Central memory CD8-positive, alpha-beta T cell (primary cell): ENCODE data around the gene AP1S2.

Source experiments
- ATAC-seq: fragments of 150-1000 bp; cut with Tn5 transposase; replicated peaks from 2 replicates; pipeline ENCODE4 v1.10.0; 2022; ENCODE audit warnings: mild to moderate bottlenecking, moderate FRiP score, moderate number of reproducible peaks; ENCODE audit not compliant: poor library complexity, severe bottlenecking; ENCODE audit errors: extremely low read depth
- DNase-seq, 2 donors: peaks; one replicate each; pipeline ENCODE4 v3.0.0; 2021; ENCODE audit warnings: low spot score in 2 of 2
- H3K27ac Mint-ChIP-seq: one replicate; pipeline ENCODE4 v1.8.0; 2022; ENCODE audit warnings: low read depth, mild to moderate bottlenecking, moderate library complexity, mixed read lengths
- H3K27me3 Mint-ChIP-seq: one replicate; pipeline ENCODE4 v1.8.0; 2022; ENCODE audit warnings: mixed read lengths
- H3K36me3 Mint-ChIP-seq: one replicate; pipeline ENCODE4 v1.8.0; 2022; ENCODE audit warnings: mild to moderate bottlenecking, moderate library complexity, mixed read lengths; ENCODE audit not compliant: insufficient read depth
- H3K4me1 Mint-ChIP-seq: one replicate; pipeline ENCODE4 v1.8.0; 2022; ENCODE audit warnings: mixed read lengths
- H3K4me3 Mint-ChIP-seq: one replicate; pipeline ENCODE4 v1.8.0; 2022; ENCODE audit warnings: mild to moderate bottlenecking, moderate library complexity, mixed read lengths
- H3K9me3 Mint-ChIP-seq: one replicate; pipeline ENCODE4 v1.8.0; 2022; ENCODE audit warnings: mixed read lengths

Gene AP1S2

DNA sequence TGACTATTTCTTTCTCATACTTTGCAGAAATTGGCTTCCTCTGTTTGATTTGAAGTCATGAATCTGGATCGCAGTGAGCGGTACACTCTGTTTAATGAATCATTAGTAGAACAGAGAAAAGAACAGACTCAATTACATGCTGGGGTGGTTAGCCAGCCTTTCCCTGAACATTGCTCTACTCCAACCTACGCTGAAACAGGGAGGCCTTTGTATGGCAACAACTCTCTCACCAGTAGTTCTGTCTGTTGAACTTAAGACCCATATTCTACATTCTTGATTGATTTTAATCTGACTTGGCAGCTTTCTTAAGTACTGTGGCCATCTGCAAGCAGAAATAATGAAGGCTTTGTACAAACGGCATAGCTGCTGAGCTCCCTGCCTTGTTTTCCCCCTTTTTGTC, 19.0 kb upstream of the AP1S2 start:
- H3K4me1 Mint-ChIP-seq, result no peaks in the 10 kb centered on the region
- DNase-seq, result no peak

DNA sequence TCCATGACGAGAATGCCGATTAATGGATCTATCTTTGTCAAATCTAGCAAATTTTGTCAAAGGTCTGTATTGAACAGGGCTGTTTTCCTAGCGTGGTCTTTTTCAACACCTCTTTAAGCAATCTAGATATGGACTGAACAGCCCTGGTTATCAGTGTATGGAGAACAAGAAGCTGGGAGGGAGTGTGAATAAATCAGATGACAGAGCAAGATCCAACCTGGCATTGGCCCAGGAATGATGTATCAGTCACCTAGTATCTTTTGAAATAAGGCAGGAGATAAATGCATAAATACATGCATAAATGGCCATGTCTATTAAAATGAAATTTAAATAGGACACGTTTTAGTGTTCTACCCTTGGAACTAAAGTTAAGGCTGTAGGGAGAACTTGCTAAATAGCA, 15.7 kb upstream of the AP1S2 start:
- DNase-seq, result no peak
- Mint-ChIP-seq H3K36me3 (no peaks in the 10 kb centered on the region), H3K4me1 (no peaks in the 10 kb centered on the region)

More for the DNA sequence above, 19.0 kb upstream of the AP1S2 start:
- Mint-ChIP-seq H3K9me3 (no peaks in the 10 kb centered on the region), H3K4me3 (no peak overlapping the region), H3K27ac (no peak overlapping the region), H3K27me3 (no peaks in the 10 kb centered on the region), H3K36me3 (no peaks in the 10 kb centered on the region)
- no peak for ATAC-seq

DNA sequence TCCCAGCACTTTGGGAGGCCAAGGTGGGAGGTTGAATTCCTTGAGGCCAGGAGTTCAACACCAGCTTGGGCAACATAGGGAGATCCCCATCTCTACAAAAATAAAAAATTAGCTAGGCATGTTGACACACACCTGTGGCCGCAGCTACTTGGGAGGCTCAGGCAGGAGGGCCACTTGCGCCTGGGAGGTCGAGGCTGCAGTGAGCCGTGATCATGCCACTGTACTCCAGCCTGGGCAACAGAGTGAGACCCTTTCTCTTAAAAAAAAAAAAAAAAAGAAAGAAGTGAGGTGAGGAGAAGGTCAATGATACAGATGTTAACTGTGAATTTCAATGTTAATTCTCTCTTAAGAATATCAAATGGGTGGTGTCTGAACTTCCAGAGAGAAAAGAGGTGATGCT, 15.1 kb upstream of the AP1S2 start:
- ATAC-seq, result no peak
- H3K27me3 Mint-ChIP-seq, result no peaks in the 10 kb centered on the region
- no peak overlapping the region for H3K4me3 Mint-ChIP-seq
- no peaks in the 10 kb centered on the region for H3K9me3 Mint-ChIP-seq
- no peak for DNase-seq
- no peaks in the 10 kb centered on the region for H3K4me1 Mint-ChIP-seq
- no peaks in the 10 kb centered on the region for H3K36me3 Mint-ChIP-seq
- H3K27ac Mint-ChIP-seq, result no peak overlapping the region

More for the DNA sequence above, 15.7 kb upstream of the AP1S2 start:
- ATAC-seq, result no peak
- Mint-ChIP-seq H3K9me3 (no peaks in the 10 kb centered on the region), H3K27me3 (no peaks in the 10 kb centered on the region), H3K27ac (no peak overlapping the region), H3K4me3 (no peak overlapping the region)

DNA sequence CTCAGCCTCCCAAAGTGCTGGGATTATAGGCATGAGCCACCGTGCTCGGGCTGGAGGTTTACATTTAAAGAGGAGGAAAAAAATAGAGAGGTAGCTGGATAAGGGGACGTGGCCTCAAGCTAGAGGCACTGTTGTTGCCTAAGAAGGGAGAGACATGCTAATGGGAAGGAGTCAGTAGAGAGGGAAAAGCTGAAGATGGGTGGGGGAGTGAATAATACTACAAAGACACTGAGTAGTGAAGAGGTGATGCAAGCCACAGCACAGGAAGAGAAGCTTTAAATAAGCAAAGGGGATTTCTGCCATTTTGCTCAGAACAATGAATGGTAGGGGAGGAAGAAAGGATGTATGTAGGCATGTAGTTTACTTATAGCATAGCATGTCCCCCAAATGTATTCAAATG, 11.5 kb upstream of the AP1S2 start:
- Mint-ChIP-seq H3K4me3 (no peak overlapping the region), H3K4me1 (no peaks in the 10 kb centered on the region), H3K27me3 (no peaks in the 10 kb centered on the region), H3K36me3 (no peaks in the 10 kb centered on the region), H3K9me3 (no peaks in the 10 kb centered on the region), H3K27ac (no peak overlapping the region)
- no peak for ATAC-seq
- DNase-seq, result no peak

- DNase-seq (no peak), ATAC-seq (no peak)
Observed at GRCh38 chrX:15864629-15865028, 10.0 kb upstream of the AP1S2 start.

DNA sequence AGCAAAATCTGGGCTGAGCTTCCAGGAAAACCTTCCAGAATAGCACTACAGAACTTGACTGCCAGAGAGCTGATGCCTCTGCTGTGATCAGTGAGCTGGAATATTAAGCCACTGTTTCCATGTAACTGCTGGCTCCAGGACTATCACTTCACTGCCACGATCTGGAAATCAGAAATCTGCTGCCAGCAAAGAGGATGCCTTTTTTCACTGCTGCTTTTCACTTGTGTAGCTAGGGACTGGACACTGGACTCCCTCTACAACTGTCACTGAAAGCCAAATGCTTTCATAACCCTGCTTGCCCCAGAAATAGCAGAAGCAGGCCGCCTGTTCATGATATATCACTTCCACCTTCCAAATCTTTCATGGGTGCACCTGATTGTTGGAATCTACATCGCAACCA, 9.4 kb upstream of the AP1S2 start:
- H3K27ac Mint-ChIP-seq, result no peak overlapping the region
- DNase-seq, result no peak
- H3K9me3 Mint-ChIP-seq, result no peaks in the 10 kb centered on the region
- no peak overlapping the region for H3K4me3 Mint-ChIP-seq
- no peak for ATAC-seq
- no peaks in the 10 kb centered on the region for H3K27me3 Mint-ChIP-seq
- no peaks in the 10 kb centered on the region for H3K36me3 Mint-ChIP-seq
- no peaks in the 10 kb centered on the region for H3K4me1 Mint-ChIP-seq

More at GRCh38 chrX:15864629-15865028, 10.0 kb upstream of the AP1S2 start:
- Mint-ChIP-seq H3K36me3 (no peaks in the 10 kb centered on the region), H3K27me3 (no peaks in the 10 kb centered on the region), H3K9me3 (no peaks in the 10 kb centered on the region), H3K27ac (no peak overlapping the region), H3K4me3 (no peak overlapping the region), H3K4me1 (no peaks in the 10 kb centered on the region)

DNA sequence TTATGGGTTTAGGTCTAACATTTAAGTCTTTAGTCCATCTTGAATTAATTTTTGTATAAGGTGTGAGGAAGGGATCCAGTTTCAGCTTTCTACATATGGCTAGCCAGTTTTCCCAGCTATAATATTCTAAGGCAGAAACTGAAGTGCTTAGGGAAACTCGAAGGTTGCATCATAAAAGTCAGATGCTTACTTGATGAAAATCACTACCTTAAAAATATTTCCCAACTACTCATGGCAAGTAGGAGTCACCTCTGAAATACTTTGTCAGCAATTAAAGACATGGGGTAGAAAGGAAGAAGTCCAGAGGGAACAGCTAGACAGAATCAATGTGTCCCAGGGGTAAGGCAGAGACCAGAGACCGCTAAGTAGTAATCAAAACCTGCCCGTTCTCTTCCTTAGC, 6.3 kb upstream of the AP1S2 start:
- H3K4me3 Mint-ChIP-seq, result no peak overlapping the region
- no peaks in the 10 kb centered on the region for H3K36me3 Mint-ChIP-seq
- H3K27ac Mint-ChIP-seq, result no peak overlapping the region
- H3K4me1 Mint-ChIP-seq, result no peaks in the 10 kb centered on the region
- ATAC-seq (no peak), DNase-seq (no peak)
- H3K27me3 Mint-ChIP-seq, result no peaks in the 10 kb centered on the region
- no peaks in the 10 kb centered on the region for H3K9me3 Mint-ChIP-seq

- ATAC-seq (no peak), DNase-seq (no peak)
- Mint-ChIP-seq H3K4me3 (no peak overlapping the region), H3K27ac (no peak overlapping the region), H3K9me3 (no peaks in the 10 kb centered on the region), H3K4me1 (peaks cover 6% of the 10 kb centered on the region), H3K27me3 (no peaks in the 10 kb centered on the region), H3K36me3 (peaks cover 8% of the 10 kb centered on the region)
Observed at GRCh38 chrX:15858051-15858450, 3.4 kb upstream of the AP1S2 start.

- Mint-ChIP-seq H3K36me3 (peaks cover 10% of the 10 kb centered on the region), H3K4me1 (peaks cover 6% of the 10 kb centered on the region), H3K27ac (no peak overlapping the region), H3K4me3 (no peak overlapping the region), H3K27me3 (no peaks in the 10 kb centered on the region), H3K9me3 (no peaks in the 10 kb centered on the region)
- DNase-seq (no peak), ATAC-seq (no peak)
Observed at GRCh38 chrX:15856636-15857035, 2.0 kb upstream of the AP1S2 start.

DNA sequence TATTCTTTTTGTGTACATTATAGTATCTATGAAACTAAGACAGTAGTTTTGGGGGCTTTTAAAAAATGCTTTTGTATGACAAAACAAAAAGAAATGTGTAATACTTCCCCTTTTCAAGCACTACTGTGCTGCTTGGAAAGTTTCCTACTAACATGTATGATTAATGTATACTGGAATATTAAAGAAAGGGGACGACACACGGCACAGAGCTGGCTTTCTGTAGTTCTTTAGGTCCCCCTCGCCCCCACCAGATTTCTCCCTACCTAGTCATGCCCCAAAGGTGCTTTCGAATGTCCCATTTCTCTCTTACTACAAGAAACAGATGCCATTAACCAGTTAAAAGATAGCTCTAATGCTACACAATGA, 1.6 kb upstream of the AP1S2 start:
- H3K4me3 Mint-ChIP-seq, result no peak overlapping the region
- DNase-seq (no peak), ATAC-seq (no peak)
- peaks cover 6% of the 10 kb centered on the region for H3K4me1 Mint-ChIP-seq
- H3K27ac Mint-ChIP-seq, result no peak overlapping the region
- H3K27me3 Mint-ChIP-seq, result no peaks in the 10 kb centered on the region
- no peaks in the 10 kb centered on the region for H3K9me3 Mint-ChIP-seq
- H3K36me3 Mint-ChIP-seq, result peaks cover 11% of the 10 kb centered on the region

DNA sequence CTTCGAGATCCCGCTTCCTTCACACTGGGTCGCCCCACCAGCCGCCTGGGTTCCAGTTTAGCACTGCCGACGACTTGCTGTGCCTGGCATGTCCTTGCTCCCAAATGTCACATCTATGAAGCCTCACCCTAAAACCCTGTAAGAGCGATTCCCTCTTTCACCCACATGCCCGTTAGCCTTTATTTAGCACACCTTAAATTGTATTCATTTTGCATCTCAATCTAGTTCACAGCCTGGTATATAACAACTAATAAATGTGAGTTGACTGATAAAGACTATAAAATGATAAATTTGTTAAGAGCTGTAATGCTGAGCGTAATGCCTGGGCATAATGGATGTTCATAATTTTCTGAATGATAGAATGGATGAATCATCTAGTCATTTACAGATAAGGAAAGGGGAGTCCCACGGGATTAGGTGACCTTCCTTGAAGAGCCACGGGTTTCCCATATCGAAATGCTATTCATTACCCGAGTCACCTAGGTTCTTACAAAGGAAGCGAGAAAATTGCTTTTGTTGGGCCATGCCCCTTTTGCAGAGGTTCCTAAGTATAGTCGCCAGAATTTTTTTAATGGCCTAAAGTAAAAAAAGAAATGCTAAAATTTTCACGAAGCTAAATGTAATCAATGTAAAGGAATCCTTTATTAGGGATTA, 1.1 kb upstream of the AP1S2 start:
- ATAC-seq (no peak), DNase-seq (no peak)
- Mint-ChIP-seq H3K4me1 (peaks cover 11% of the 10 kb centered on the region), H3K27me3 (no peaks in the 10 kb centered on the region), H3K4me3 (peak overlapping the region; percentile 85), H3K27ac (peak overlapping the region; percentile 96), H3K36me3 (peaks cover 13% of the 10 kb centered on the region), H3K9me3 (no peaks in the 10 kb centered on the region)

GRCh38 chrX:15854080-15854655, 445 bp downstream of the AP1S2 start:
- peaks cover 19% of the 10 kb centered on the region for H3K4me1 Mint-ChIP-seq
- DNase-seq, result peak in 1 of 2 donors; percentile 16
- H3K36me3 Mint-ChIP-seq, result peaks cover 13% of the 10 kb centered on the region
- no peaks in the 10 kb centered on the region for H3K9me3 Mint-ChIP-seq
- peak; percentile 14 for ATAC-seq
- H3K27me3 Mint-ChIP-seq, result no peaks in the 10 kb centered on the region
- H3K4me3 Mint-ChIP-seq, result peak overlapping the region; percentile 85
- peak overlapping the region; percentile 96 for H3K27ac Mint-ChIP-seq

- Mint-ChIP-seq H3K4me1 (peaks cover 19% of the 10 kb centered on the region), H3K9me3 (no peaks in the 10 kb centered on the region), H3K4me3 (peak overlapping the region; percentile 85), H3K36me3 (peaks cover 13% of the 10 kb centered on the region), H3K27ac (no peak overlapping the region), H3K27me3 (no peaks in the 10 kb centered on the region)
- ATAC-seq, result no peak
- no peak for DNase-seq
Observed at GRCh38 chrX:15853586-15854079, 980 bp downstream of the AP1S2 start.
